ENCODE measurements around the gene MARVELD3. TPM values are rescaled to one million over a fixed set of nuclear protein-coding genes. Genes with fewer than 3 reads are reported as not detected.
"Not testable (repeated sequence)": the region's sequence is repeated elsewhere in the genome, so short reads cannot be mapped to it uniquely, and the experiment has no call there.

Gene MARVELD3
- total RNA-seq, 5 donors from 2014 or later (not counting 1 experiment from before 2014, with no cell fraction given): 0.22 TPM; not detected in 4

DNA sequence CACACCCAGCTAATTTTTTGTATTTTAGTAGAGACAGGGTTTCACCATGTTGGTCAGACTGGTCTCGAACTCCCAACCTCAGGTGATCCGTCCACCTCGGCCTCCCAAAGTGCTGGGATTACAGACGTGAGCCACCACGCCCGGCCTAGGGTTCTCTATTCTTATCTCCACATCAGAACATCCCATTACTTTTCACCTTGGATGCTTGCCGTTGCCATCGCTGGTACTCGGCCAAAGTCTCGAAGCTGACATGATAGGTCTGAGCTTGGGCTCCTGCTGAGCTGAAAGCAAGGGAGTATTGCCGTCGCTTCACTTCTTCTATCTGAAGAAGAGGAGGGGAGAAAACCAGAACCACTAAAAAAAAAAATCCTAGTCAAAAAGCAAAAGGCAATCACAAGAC lies 58.3 kb downstream of the MARVELD3 start:
- not testable (repeated sequence) for H3K4me1 Mint-ChIP-seq; H3K4me3 ChIP-seq (ENCODE audit: control insufficient read depth in 1 of 2, extremely low read depth in 1 of 2, low read length in 1 of 2); DNase-seq; H3K4me1 ChIP-seq (ENCODE audit: control insufficient read depth in 1 of 2, extremely low read depth in 1 of 2, insufficient read depth in 2 of 2, low read length in 2 of 2); H3K27ac Mint-ChIP-seq; H3K9me3 Mint-ChIP-seq; H3K9me3 ChIP-seq; H3K27me3 ChIP-seq (replicated peaks in 1 of 2; ENCODE audit: control insufficient read depth in 2 of 2, extremely low read depth in 1 of 2, insufficient read depth in 2 of 2, low read length in 1 of 2); ATAC-seq (replicated peaks in 1 of 4); H3K27me3 Mint-ChIP-seq; H3K27ac ChIP-seq (ENCODE audit: low read length); H3K4me3 Mint-ChIP-seq
- H3K36me3 Mint-ChIP-seq: peaks cover 53% of the 10 kb centered on the region
- H3K36me3 ChIP-seq (ENCODE audit: control insufficient read depth in 2 of 2, extremely low read depth in 1 of 2, insufficient read depth in 1 of 2, low read length in 1 of 2): peaks cover 2 to 15% of the 10 kb centered on the region in 2 donors
- ChIA-PET POLR2A (interaction anchor here in 1 of 2 donors (0.6 kb wide), 1 partner anchor 71 kb away, joined by 3 read pairs; no protein-coding TSS in a partner anchor), CTCF (interaction anchor here in 1 of 2 donors (0.7 kb wide), 1 partner anchor 74 kb away, joined by 3 read pairs; no protein-coding TSS in a partner anchor)
- 98% methylated on average over 6 of the region's 12 CpGs for WGBS (ENCODE audit: insufficient coverage)

Other genes with a start within 250 kb of the MARVELD3 start
- gene TLE7, start 184.1 kb upstream of the MARVELD3 start, total RNA-seq: not detected
- 10 to 100 TPM in 4 of 5 donors, 1 to 10 TPM in 1; 8.2 to 14.6 (median 10.9) TPM for gene ZNF23, start 163.9 kb upstream of the MARVELD3 start, total RNA-seq
- 1 to 10 TPM; 6.9 to 9.4 (median 8.4) TPM for gene ZNF19, start 136.9 kb upstream of the MARVELD3 start, total RNA-seq
- under 1 TPM in 1 of 5 donors, not detected in 4; 0.23 TPM for gene CHST4, start 99.8 kb upstream of the MARVELD3 start, total RNA-seq
- gene TAT, start 49.1 kb upstream of the MARVELD3 start, total RNA-seq: 1 to 10 TPM in 1 of 5 donors, under 1 TPM in 2, not detected in 2; 0.49 to 1.1 (median 0.66) TPM
- gene PHLPP2, start 98.5 kb downstream of the MARVELD3 start, total RNA-seq: 1 to 10 TPM; 7.6 to 9.9 (median 9.3) TPM
- gene AP1G1, start 182.7 kb downstream of the MARVELD3 start, total RNA-seq: 100 to 1,000 TPM in 3 of 5 donors, 10 to 100 TPM in 2; 96.6 to 152 (median 101) TPM
- 10 to 100 TPM; 26.8 to 44.0 (median 29.3) TPM for gene ATXN1L, start 219.8 kb downstream of the MARVELD3 start, total RNA-seq

Data from T-cell (primary cell).